Upper lobe of left lung (tissue), 6 donors: ENCODE data around the gene GP1BB. TPM values are rescaled to one million over a fixed set of nuclear protein-coding genes. Genes with fewer than 3 reads are reported as not detected.

Source experiments
- ATAC-seq, 2 donors: fragments of 200-7000 bp; cut with Tn5 transposase; one replicate each; pipeline ENCODE4 v1.9.1; 2022; ENCODE audit warnings: mild to moderate bottlenecking in 2 of 2, moderate library complexity in 2 of 2; ENCODE audit not compliant: low FRiP score in 2 of 2
- DNase-seq, 2 donors: peaks; one replicate each; pipeline ENCODE4 v3.0.0-alpha.2; 2019 to 2020
- H3K27ac ChIP-seq, 4 donors: fragments of 200-600 bp; sonication (generic); one replicate each; pipeline ENCODE4 v1.5.1; 2016 to 2019
- H3K27me3 ChIP-seq, 4 donors: fragments of 200-600 bp; sonication (generic); one replicate each; pipeline ENCODE4 v1.5.1; 2017 to 2019
- H3K36me3 ChIP-seq, 4 donors: fragments of 200-600 bp; sonication (generic); one replicate each; pipeline ENCODE4 v1.5.1; 2016 to 2019
- H3K4me1 ChIP-seq, 4 donors: fragments of 200-600 bp; sonication (generic); one replicate each; pipeline ENCODE4 v1.5.1; 2018 to 2019
- H3K4me3 ChIP-seq, 4 donors: fragments of 200-600 bp; sonication (generic); one replicate each; pipeline ENCODE4 v1.5.1; 2017 to 2019; ENCODE audit warnings: mild to moderate bottlenecking in 2 of 4, moderate library complexity in 1 of 4
- H3K9me3 ChIP-seq, 4 donors: fragments of 200-600 bp; sonication (generic); one replicate each; pipeline ENCODE4 v1.5.1; 2018 to 2019
- CTCF ChIP-seq, 6 experiments: fragments of 450-650 bp in 4 of 6; fragments of 200-600 bp in 2 of 6; sonication (generic) in 2 of 6; IDR thresholded peaks; one replicate each; pipeline ENCODE4 v1.5.1; 2016 to 2019; ENCODE audit warnings: antibody characterized with exemption in 6 of 6
- EP300 ChIP-seq, 4 donors: sonication (generic); formaldehyde crosslinking; IDR thresholded peaks; one replicate each; pipeline ENCODE4 v1.5.1; 2017; ENCODE audit warnings: antibody characterized with exemption in 4 of 4, control low read depth in 2 of 4
- POLR2A ChIP-seq, 4 donors: fragments of 450-650 bp; IDR thresholded peaks; one replicate each; pipeline ENCODE4 v1.5.1; 2016 to 2017; ENCODE audit warnings: antibody characterized with exemption in 4 of 4, mild to moderate bottlenecking in 2 of 4
- POLR2AphosphoS5 ChIP-seq, 2 donors: sonication (generic); formaldehyde crosslinking; IDR thresholded peaks; one replicate each; pipeline ENCODE4 v1.5.1; 2017; ENCODE audit warnings: antibody characterized with exemption in 2 of 2
- WGBS, 2 donors: methylation state at CpG; one replicate each; pipeline ENCODE4 v1.1.5; 2017 to 2018; 5-methylcytosine and 5-hydroxymethylcytosine counted together
- total RNA-seq, 6 donors: library from RNA; depleted of rRNA in 4 of 6; stranded (reverse); fragments of >200 nt in 4 of 6; gene quantifications; one replicate each; pipeline versions ENCODE4 v1.1.0 to v1.2.1, GENCODE V29; 2016 to 2021
- donor health status: DM: no; HTN: no; CAD: no; lungs with moderate emphysema.
- donor health status: DM: no; HTN: yes; CAD: no; lungs with severe emphysema.

The GP1BB gene
- total RNA-seq, 6 donors from 2014 or later, result 1.5 to 23.7 (median 6.6) TPM

- H3K9me3 ChIP-seq, result no peaks in the 10 kb centered on the region
- no peaks in the 10 kb centered on the region for H3K36me3 ChIP-seq
- ATAC-seq (no peak), DNase-seq (peak in 1 of 2 donors; percentile 78)
- no peak for TF ChIP-seq POLR2AphosphoS5 (IDR thresholded peaks at IDR 0.05)
- no peak overlapping the region for H3K4me3 ChIP-seq
- H3K27me3 ChIP-seq, result peaks cover 0 to 15% (median 7%) of the 10 kb centered on the region in 4 donors
- H3K27ac ChIP-seq, result no peak overlapping the region
- H3K4me1 ChIP-seq, result peaks cover under 1 to 7% (median 6%) of the 10 kb centered on the region in 4 donors
- 47 to 62% methylated on average over 24 to 25 of the region's 25 CpGs for WGBS, 2 donors
These were observed 49.5 kb downstream of the GP1BB start for GRCh38 chr22:19772673-19773469.

GRCh38 chr22:19773470-19774040 is 50.2 kb downstream of the GP1BB start:
- WGBS, 2 donors, result 64 to 74% methylated on average over 5 to 9 of the region's 9 CpGs
- TF ChIP-seq EP300 (IDR thresholded peaks at IDR 0.05) (no peak), CTCF (IDR thresholded peaks at IDR 0.05) (no peak), POLR2AphosphoS5 (IDR thresholded peaks at IDR 0.05) (no peak), POLR2A (IDR thresholded peaks at IDR 0.05) (no peak)

More at GRCh38 chr22:19773470-19774040, 50.2 kb downstream of the GP1BB start:
- Histone ChIP-seq H3K9me3 (no peaks in the 10 kb centered on the region), H3K27me3 (peaks cover 0 to 8% (median 3%) of the 10 kb centered on the region in 4 donors), H3K4me1 (peaks cover 0 to under 1% (median 0%) of the 10 kb centered on the region in 4 donors), H3K36me3 (no peaks in the 10 kb centered on the region), H3K4me3 (no peak overlapping the region), H3K27ac (no peak overlapping the region)
- DNase-seq, result no peak
- peak in 1 of 2 donors; percentile 12 for ATAC-seq

Other genes with a start within 250 kb of the GP1BB start
- 10 to 100 TPM; 21.0 to 52.1 (median 29.1) TPM for gene UFD1, start 244.3 kb upstream of the GP1BB start, total RNA-seq
- 1 to 10 TPM in 4 of 6 donors, under 1 TPM in 1, not detected in 1; 0.44 to 3.2 (median 1.8) TPM for gene CDC45, start 243.6 kb upstream of the GP1BB start, total RNA-seq
- gene CLDN5, start 199.1 kb upstream of the GP1BB start, total RNA-seq, result 100 to 1,000 TPM in 5 of 6 donors, 10 to 100 TPM in 1; 70.2 to 726 (median 229) TPM
- gene SEPTIN5, start 9.0 kb upstream of the GP1BB start, total RNA-seq, result 10 to 100 TPM in 5 of 6 donors, 1 to 10 TPM in 1; 6.0 to 30.0 (median 17.1) TPM
- 10 to 100 TPM in 2 of 6 donors, 1 to 10 TPM in 4; 1.0 to 12.2 (median 5.4) TPM for gene TBX1, start 37.2 kb downstream of the GP1BB start, total RNA-seq
- 10 to 100 TPM in 1 of 6 donors, 1 to 10 TPM in 4, under 1 TPM in 1; 0.78 to 11.1 (median 6.8) TPM for gene GNB1L, start 131.3 kb downstream of the GP1BB start, total RNA-seq
- 10 to 100 TPM; 16.4 to 27.4 (median 24.1) TPM for gene RTL10, start 131.3 kb downstream of the GP1BB start, total RNA-seq
- gene COMT, start 218.2 kb downstream of the GP1BB start, total RNA-seq, result 100 to 1,000 TPM; 136 to 475 (median 272) TPM
- 10 to 100 TPM; 29.6 to 78.6 (median 49.3) TPM for gene TXNRD2, start 218.3 kb downstream of the GP1BB start, total RNA-seq